GM12878 (cell line): ENCODE data around the gene KCNG1. TPM values are rescaled to one million over a fixed set of nuclear protein-coding genes. Genes with fewer than 3 reads are reported as not detected.

Source experiments
- FOS ChIP-seq: IDR thresholded peaks from 3 replicates; pipeline ENCODE4 v1.6.1; 2011; ENCODE audit warnings: borderline replicate concordance; ENCODE audit not compliant: insufficient read length; ENCODE audit errors: extremely low read depth
- GATAD2B ChIP-seq: fragments of 450-650 bp; conservative IDR thresholded peaks from 2 replicates; pipeline ENCODE4 v1.6.1; 2017; ENCODE audit warnings: low read depth, mild to moderate bottlenecking, moderate library complexity
- HDGF ChIP-seq: fragments of 450-650 bp; IDR thresholded peaks from 2 replicates; pipeline ENCODE4 v1.6.1; 2016; ENCODE audit warnings: antibody characterized with exemption
- JUNB ChIP-seq: IDR thresholded peaks from 2 replicates; pipeline ENCODE4 v1.6.1; 2016; ENCODE audit warnings: antibody characterized with exemption, mild to moderate bottlenecking
- NR2C2 ChIP-seq: IDR thresholded peaks from 2 replicates; pipeline ENCODE4 v1.6.1; 2011; ENCODE audit warnings: borderline replicate concordance, low read depth; ENCODE audit not compliant: control insufficient read depth, insufficient read length
- polyA plus RNA-seq, 11 experiments: library from polyadenylated mRNA; depleted of rRNA in 4 of 11; unstranded in 6 of 11; stranded (reverse) in 5 of 11; fragments of >200 nt; fragmentation: Nextera tagmentation in 4 of 11; fragmentation: Illumina TruSeq in 1 of 11; extraction: Ambion mirVana in 4 of 11; extraction: Trizol in 1 of 11; gene quantifications; 1 replicate in 1 of 11; 2 replicates in 10 of 11; pipeline versions ENCODE4 v1.2.1 to v1.2.3, GENCODE V29; 2011 to 2016; ENCODE audit warnings: inconsistent platforms in 2 of 11, missing spikeins in 2 of 11, low read depth in 1 of 11
- total RNA-seq, 4 experiments: library from RNA; depleted of rRNA in 3 of 4; stranded (reverse); fragments of >200 nt in 3 of 4; fragmentation: Illumina TruSeq in 1 of 4; extraction: Trizol in 1 of 4; gene quantifications; 2 replicates each; pipeline versions ENCODE4 v1.2.1 to v1.2.3, GENCODE V29; 2013 to 2021
- TF ChIP-seq, protein P1 (sequence below): IDR thresholded peaks from 2 replicates; pipeline ENCODE4 v1.6.1; 2012; ENCODE audit warnings: improper control_type of control experiment, low read depth, low read length; ENCODE audit not compliant: insufficient replicate concordance
- TF ChIP-seq, protein P2 (sequence below), 3 experiments: IDR thresholded peaks in 2 of 3; conservative IDR thresholded peaks in 1 of 3; 2 replicates each; pipeline ENCODE4 v1.5.1; 2011; ENCODE audit warnings: low read depth in 3 of 3, low read length in 3 of 3, mild to moderate bottlenecking in 3 of 3, control low read depth in 2 of 3, moderate library complexity in 2 of 3, inconsistent platforms in 1 of 3, mixed read lengths in 1 of 3; ENCODE audit not compliant: control insufficient read depth in 2 of 3, insufficient read depth in 1 of 3; ENCODE audit errors: extremely low read depth in 1 of 3

Gene KCNG1
- total and polyA plus RNA-seq, 10 of the 15 experiments (the other 5 are each of a cell fraction or from before 2014, with no cell fraction given), result not detected

DNA sequence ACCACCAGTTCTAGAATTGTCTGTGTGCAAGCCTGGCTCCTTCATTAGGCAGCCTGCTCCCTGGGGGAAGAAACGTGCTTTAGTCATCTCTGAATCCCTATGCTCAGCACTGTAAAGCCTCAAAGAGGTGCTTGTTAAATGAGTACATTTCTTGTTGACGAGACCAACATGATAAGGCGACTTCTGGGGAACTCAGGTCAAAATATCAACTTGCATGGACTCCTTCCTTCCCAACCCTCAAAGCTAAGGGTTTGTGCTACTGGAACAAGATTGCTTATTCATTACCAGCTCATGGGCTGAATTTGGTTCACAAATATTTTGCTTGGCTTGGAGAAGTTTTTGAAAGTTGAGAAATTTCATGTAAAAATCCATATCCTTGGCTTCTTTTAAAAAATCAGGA, 10.6 kb downstream of the KCNG1 start (continued):
- TF ChIP-seq, protein P1, sequence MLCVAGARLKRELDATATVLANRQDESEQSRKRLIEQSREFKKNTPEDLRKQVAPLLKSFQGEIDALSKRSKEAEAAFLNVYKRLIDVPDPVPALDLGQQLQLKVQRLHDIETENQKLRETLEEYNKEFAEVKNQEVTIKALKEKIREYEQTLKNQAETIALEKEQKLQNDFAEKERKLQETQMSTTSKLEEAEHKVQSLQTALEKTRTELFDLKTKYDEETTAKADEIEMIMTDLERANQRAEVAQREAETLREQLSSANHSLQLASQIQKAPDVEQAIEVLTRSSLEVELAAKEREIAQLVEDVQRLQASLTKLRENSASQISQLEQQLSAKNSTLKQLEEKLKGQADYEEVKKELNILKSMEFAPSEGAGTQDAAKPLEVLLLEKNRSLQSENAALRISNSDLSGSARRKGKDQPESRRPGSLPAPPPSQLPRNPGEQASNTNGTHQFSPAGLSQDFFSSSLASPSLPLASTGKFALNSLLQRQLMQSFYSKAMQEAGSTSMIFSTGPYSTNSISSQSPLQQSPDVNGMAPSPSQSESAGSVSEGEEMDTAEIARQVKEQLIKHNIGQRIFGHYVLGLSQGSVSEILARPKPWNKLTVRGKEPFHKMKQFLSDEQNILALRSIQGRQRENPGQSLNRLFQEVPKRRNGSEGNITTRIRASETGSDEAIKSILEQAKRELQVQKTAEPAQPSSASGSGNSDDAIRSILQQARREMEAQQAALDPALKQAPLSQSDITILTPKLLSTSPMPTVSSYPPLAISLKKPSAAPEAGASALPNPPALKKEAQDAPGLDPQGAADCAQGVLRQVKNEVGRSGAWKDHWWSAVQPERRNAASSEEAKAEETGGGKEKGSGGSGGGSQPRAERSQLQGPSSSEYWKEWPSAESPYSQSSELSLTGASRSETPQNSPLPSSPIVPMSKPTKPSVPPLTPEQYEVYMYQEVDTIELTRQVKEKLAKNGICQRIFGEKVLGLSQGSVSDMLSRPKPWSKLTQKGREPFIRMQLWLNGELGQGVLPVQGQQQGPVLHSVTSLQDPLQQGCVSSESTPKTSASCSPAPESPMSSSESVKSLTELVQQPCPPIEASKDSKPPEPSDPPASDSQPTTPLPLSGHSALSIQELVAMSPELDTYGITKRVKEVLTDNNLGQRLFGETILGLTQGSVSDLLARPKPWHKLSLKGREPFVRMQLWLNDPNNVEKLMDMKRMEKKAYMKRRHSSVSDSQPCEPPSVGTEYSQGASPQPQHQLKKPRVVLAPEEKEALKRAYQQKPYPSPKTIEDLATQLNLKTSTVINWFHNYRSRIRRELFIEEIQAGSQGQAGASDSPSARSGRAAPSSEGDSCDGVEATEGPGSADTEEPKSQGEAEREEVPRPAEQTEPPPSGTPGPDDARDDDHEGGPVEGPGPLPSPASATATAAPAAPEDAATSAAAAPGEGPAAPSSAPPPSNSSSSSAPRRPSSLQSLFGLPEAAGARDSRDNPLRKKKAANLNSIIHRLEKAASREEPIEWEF, result no peak
- TF ChIP-seq FOS, result no peak
- no peak for TF ChIP-seq NR2C2
- no peak for TF ChIP-seq GATAD2B
- no peak for TF ChIP-seq HDGF
- no peak for TF ChIP-seq JUNB
- TF ChIP-seq, protein P2, sequence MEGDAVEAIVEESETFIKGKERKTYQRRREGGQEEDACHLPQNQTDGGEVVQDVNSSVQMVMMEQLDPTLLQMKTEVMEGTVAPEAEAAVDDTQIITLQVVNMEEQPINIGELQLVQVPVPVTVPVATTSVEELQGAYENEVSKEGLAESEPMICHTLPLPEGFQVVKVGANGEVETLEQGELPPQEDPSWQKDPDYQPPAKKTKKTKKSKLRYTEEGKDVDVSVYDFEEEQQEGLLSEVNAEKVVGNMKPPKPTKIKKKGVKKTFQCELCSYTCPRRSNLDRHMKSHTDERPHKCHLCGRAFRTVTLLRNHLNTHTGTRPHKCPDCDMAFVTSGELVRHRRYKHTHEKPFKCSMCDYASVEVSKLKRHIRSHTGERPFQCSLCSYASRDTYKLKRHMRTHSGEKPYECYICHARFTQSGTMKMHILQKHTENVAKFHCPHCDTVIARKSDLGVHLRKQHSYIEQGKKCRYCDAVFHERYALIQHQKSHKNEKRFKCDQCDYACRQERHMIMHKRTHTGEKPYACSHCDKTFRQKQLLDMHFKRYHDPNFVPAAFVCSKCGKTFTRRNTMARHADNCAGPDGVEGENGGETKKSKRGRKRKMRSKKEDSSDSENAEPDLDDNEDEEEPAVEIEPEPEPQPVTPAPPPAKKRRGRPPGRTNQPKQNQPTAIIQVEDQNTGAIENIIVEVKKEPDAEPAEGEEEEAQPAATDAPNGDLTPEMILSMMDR (IDR thresholded peaks at IDR 0.05 in 2 of 3, conservative IDR thresholded peaks at IDR 0.05 in 1 of 3; ENCODE audit: control insufficient read depth in 2 of 3, extremely low read depth in 1 of 3, insufficient read depth in 1 of 3, low read depth in 3 of 3, low read length in 3 of 3), result no peak
